GM19099 (cell line): Measurements from ENCODE around the gene SHC3.

Experiments
- POLR2A ChIP-seq: IDR thresholded peaks from 3 replicates; pipeline ENCODE4 v1.6.1; 2011; ENCODE audit warnings: low read depth; ENCODE audit not compliant: insufficient read length; ENCODE audit errors: extremely low read depth

Gene SHC3

GRCh38 chr9:89020754-89021153 lies 157.9 kb downstream of the SHC3 start:
- TF ChIP-seq POLR2A, result no peak

GRCh38 chr9:89015336-89015735 lies 163.3 kb downstream of the SHC3 start:
- TF ChIP-seq POLR2A, result no peak

DNA sequence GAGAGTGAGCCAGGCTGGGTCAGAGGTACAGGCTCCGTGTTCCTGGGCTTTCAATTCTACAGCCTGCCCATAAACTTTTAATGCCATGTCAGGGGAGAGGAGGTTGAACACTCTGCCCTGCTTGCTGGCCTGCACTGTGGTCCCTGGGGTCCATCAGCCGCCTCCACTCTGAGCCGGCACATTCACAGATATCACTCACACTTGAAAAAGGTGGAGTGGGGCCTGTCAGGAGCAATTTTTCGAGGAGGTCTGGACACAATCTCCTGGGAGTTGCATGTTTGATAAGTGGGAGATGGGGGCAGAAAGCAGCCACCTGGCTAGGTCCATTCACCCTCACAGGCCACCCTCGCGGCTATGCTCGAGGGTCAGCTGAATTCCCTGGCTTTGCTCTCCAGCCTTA lies 164.5 kb downstream of the SHC3 start:
- TF ChIP-seq POLR2A, result no peak

- TF ChIP-seq POLR2A, result no peak
Observed at GRCh38 chr9:89013660-89014059, 165.0 kb downstream of the SHC3 start.

GRCh38 chr9:89012294-89013042 lies 166.2 kb downstream of the SHC3 start:
- no peak for TF ChIP-seq POLR2A

- TF ChIP-seq POLR2A, result no peak
Observed at GRCh38 chr9:89011683-89012082, 166.9 kb downstream of the SHC3 start.

DNA sequence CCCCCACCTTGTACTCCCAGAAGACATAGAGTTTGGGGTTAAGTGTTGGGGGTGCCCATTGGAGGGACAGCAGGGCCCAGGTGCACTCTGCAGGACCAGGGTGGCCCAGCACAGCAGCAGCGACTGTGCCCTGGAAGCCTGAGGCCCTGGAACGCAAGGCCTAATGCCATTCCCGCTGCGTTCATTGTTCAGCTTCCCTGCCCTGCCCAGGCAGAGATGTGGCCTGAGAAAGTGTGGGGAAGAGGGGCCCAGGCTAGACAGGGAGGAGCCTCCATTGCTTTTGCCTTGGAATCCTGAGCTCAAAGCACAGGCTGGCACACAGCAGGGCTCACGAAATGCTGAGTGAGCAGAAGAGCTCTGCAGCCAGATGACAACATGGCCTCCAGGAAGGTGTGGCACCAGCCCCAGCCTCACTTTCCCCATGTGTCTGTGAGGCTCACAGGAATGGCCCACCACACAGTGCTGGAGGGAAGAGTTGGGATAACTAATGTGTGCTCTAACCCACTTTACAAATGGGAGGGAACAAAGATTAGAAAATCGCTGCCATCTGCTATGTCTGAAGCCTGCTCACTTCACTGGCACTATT lies 168.0 kb downstream of the SHC3 start:
- no peak for TF ChIP-seq POLR2A

GRCh38 chr9:89010056-89010455 lies 168.6 kb downstream of the SHC3 start:
- TF ChIP-seq POLR2A, result no peak

GRCh38 chr9:89009546-89009840 lies 169.1 kb downstream of the SHC3 start:
- no peak for TF ChIP-seq POLR2A

GRCh38 chr9:89008744-89009545 lies 169.7 kb downstream of the SHC3 start:
- TF ChIP-seq POLR2A, result no peak

GRCh38 chr9:89008055-89008743 lies 170.4 kb downstream of the SHC3 start:
- no peak for TF ChIP-seq POLR2A

DNA sequence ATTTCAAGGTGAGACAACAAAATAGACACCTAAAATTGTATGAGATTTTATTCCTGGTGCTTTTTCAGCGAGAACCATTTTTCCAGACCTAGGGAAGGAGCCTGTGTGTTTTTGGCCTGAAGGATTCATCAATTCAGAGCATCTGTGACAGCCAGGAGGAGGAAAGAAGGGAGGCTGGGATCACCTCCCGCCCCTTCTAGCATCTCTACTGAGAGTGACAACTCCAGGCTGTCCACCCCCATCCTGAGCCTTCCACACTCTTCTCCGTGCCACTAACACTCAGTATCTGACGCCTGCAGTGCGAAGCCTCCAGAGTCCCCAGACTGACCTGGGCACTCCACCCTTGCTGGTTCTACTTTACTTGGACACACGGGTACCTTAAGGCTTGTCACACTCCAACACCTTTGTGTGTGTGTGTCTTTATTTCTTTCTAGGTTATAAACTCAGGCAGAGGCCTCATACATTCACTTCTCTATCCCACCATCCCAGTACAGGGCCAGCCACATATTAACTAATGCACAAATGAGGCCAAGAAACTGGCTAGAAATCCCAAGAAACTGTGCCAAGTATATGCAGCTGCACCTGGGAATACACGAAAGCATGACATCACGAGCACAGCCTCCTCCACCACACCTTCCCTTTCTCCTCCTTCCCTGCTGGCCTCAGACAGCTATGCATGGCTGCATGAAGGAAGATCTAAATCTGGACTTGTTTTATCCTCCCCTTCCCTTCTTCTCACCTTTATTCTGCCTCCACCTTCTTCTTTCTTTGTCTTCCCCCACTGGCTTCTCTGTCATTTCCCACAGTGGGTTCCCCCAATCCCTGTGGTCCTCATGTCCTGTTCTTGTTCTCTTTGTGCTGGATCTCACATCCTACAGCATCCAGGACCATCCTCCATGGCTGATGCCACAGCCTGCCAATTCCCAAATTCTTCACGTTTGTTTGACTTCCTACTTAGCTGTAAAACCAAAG lies 171.3 kb downstream of the SHC3 start:
- TF ChIP-seq POLR2A, result no peak

DNA sequence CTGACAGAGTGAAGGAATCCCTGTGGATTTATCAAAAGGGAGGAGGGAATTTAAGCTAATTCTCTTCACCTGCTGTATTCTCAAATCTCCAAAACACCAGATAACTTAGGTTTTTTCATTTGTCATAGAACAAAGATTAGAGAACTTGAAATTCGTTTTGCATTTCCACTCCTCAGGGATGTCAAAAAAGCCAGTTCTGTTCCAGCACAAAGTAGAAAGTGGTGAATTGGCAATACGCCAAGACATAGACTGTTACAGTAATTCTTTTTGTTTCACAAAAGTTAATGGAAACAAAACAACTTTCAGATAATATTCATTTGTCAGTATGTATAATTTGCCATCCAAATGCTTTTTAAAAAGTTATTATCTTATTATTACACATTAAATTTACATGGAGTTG lies 172.4 kb downstream of the SHC3 start:
- TF ChIP-seq POLR2A, result no peak

DNA sequence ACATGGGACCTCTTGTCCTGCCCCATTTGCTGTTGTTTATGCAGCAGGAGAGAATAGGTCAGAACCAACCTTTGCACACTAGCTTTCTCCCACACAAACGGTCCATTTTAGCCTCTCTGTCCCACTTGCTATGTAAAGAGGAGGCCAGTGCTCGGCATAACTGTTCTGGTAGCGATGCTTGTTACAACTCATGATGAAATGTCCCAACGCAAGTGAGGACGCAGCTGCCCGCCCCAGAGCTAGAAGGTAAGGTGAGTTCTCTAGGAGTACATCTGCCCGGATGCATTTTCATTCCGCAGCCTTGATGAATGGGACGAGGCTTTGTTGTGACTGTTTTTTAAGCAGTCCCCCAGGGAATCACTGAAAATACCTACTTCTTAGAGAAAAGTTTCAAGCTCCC lies 173.3 kb downstream of the SHC3 start:
- TF ChIP-seq POLR2A, result no peak
